SK-N-SH (cell line): ENCODE data around the gene MDM1. TPM values are rescaled to one million over a fixed set of nuclear protein-coding genes. Genes with fewer than 3 reads are reported as not detected.
A peak's percentile ranks its signal among the peaks of the same experiment; 100 is the strongest.

Experiments
- CTCF ChIA-PET: fragments of 300-600, 350-600 bp; formaldehyde crosslinking; extraction: SDS; loops from one replicate; lab custom pipeline; 2021; lab: Yijun Ruan, JAX
- POLR2A ChIA-PET: fragments of 350-600 bp; sonication (Branson Sonifier 250); formaldehyde crosslinking; extraction: SDS; loops from one replicate; lab custom pipeline; 2020; ENCODE audit warnings: antibody characterized with exemption, inconsistent platforms; lab: Yijun Ruan, JAX
- DNase-seq: peaks from one replicate; pipeline ENCODE4 v3.0.0; 2012
- H2AFZ ChIP-seq: fragments of 200-600 bp; sonication (generic); 2 replicates; pipeline ENCODE4 v1.8.1; 2016; ENCODE audit warnings: antibody characterized with exemption, mild to moderate bottlenecking, low read depth
- H3F3A ChIP-seq: fragments of 200-600 bp; sonication (generic); replicated peaks from 2 replicates; pipeline ENCODE3; 2016; ENCODE audit warnings: antibody characterized with exemption, mild to moderate bottlenecking; ENCODE audit not compliant: insufficient read depth
- H3K27ac ChIP-seq, 2 experiments: fragments of 200-500 bp in 1 of 2; fragments of 200-600 bp in 1 of 2; sonication (Bioruptor generic) in 1 of 2; sonication (generic), shearing (Covaris generic) in 1 of 2; 2 replicates each; pipeline versions ENCODE4 v1.5.1 to v1.6.1; 2014 to 2016; ENCODE audit warnings: low read depth in 2 of 2, inconsistent platforms in 1 of 2, low read length in 1 of 2, mild to moderate bottlenecking in 1 of 2, mixed read lengths in 1 of 2
- H3K27me3 ChIP-seq: fragments of 200-600 bp; sonication (generic), shearing (Covaris generic); 2 replicates; pipeline ENCODE4 v1.6.1; 2016; ENCODE audit warnings: mixed run types; ENCODE audit not compliant: insufficient read depth
- H3K36me3 ChIP-seq, 2 experiments: fragments of 200-500 bp in 1 of 2; fragments of 200-600 bp in 1 of 2; sonication (Bioruptor generic) in 1 of 2; sonication (generic) in 1 of 2; replicated peaks in 1 of 2; 2 replicates each; pipeline versions ENCODE3 to v1.5.1; 2014 to 2016; ENCODE audit warnings: low read length in 1 of 2, mild to moderate bottlenecking in 1 of 2; ENCODE audit not compliant: insufficient read depth in 2 of 2, control insufficient read depth in 1 of 2
- H3K4me1 ChIP-seq, 2 experiments: fragments of 200-500 bp in 1 of 2; fragments of 200-600 bp in 1 of 2; sonication (Bioruptor generic) in 1 of 2; sonication (generic), shearing (Covaris generic) in 1 of 2; 2 replicates each; pipeline versions ENCODE4 v1.5.1 to v1.6.1; 2014 to 2016; ENCODE audit warnings: low read depth in 1 of 2, low read length in 1 of 2, mixed run types in 1 of 2; ENCODE audit not compliant: insufficient read depth in 2 of 2, control insufficient read depth in 1 of 2
- H3K4me2 ChIP-seq: fragments of 200-600 bp; sonication (generic), shearing (Covaris generic); 2 replicates; pipeline ENCODE4 v1.6.1; 2017; ENCODE audit warnings: mixed run types
- H3K4me3 ChIP-seq, 2 experiments: fragments of 200-500 bp in 1 of 2; fragments of 200-600 bp in 1 of 2; sonication (Bioruptor generic) in 1 of 2; sonication (generic), shearing (Covaris generic) in 1 of 2; 2 replicates each; pipeline versions ENCODE4 v1.5.1 to v1.8.1; 2014 to 2016; ENCODE audit warnings: low read depth in 2 of 2, inconsistent platforms in 1 of 2, low read length in 1 of 2, mild to moderate bottlenecking in 1 of 2, mixed read lengths in 1 of 2, moderate library complexity in 1 of 2
- H3K79me2 ChIP-seq: fragments of 200-600 bp; sonication (generic); 2 replicates; pipeline ENCODE4 v1.8.1; 2017; ENCODE audit warnings: mild to moderate bottlenecking; ENCODE audit not compliant: insufficient read depth
- H3K9ac ChIP-seq: fragments of 200-600 bp; sonication (generic); 2 replicates; pipeline ENCODE4 v1.6.1; 2017; ENCODE audit warnings: mixed run types
- H3K9me2 ChIP-seq: fragments of 200-600 bp; sonication (generic); 2 replicates; pipeline ENCODE4 v1.6.1; 2017; ENCODE audit warnings: mixed run types
- H3K9me3 ChIP-seq: fragments of 200-600 bp; sonication (generic); 2 replicates; pipeline ENCODE4 v1.6.1; 2017; ENCODE audit warnings: mixed run types, mild to moderate bottlenecking, moderate library complexity
- H4K20me1 ChIP-seq: fragments of 200-600 bp; sonication (generic); 2 replicates; pipeline ENCODE4 v1.6.1; 2017; ENCODE audit warnings: mild to moderate bottlenecking, mixed run types; ENCODE audit not compliant: insufficient read depth
- CHD2 ChIP-seq: fragments of 150-350 bp; IDR thresholded peaks from 2 replicates; pipeline ENCODE4 v1.6.1; 2018; ENCODE audit warnings: low read length; ENCODE audit not compliant: partially characterized antibody
- EZH2phosphoT487 ChIP-seq: fragments of 200-600 bp; sonication (generic); IDR thresholded peaks from 2 replicates; pipeline ENCODE4 v1.6.1; 2017; ENCODE audit warnings: low read depth, mixed run types, mild to moderate bottlenecking, antibody characterized with exemption, moderate library complexity, borderline replicate concordance
- FOSL2 ChIP-seq: IDR thresholded peaks from 2 replicates; pipeline ENCODE4 v1.4.0; 2012; ENCODE audit warnings: low read depth, mild to moderate bottlenecking, moderate library complexity, borderline replicate concordance
- IRF3 ChIP-seq: fragments of 150-350 bp; IDR thresholded peaks from 2 replicates; pipeline ENCODE4 v1.6.1; 2016; ENCODE audit warnings: mild to moderate bottlenecking, low read depth, low read length
- JUND ChIP-seq: IDR thresholded peaks from 2 replicates; pipeline ENCODE4 v1.4.0; 2012
- MEF2A ChIP-seq: IDR thresholded peaks from 2 replicates; pipeline ENCODE4 v1.4.0; 2012; ENCODE audit warnings: low read depth, borderline replicate concordance
- POLR2AphosphoS5 ChIP-seq: IDR thresholded peaks from 2 replicates; pipeline ENCODE4 v1.6.1; 2012; ENCODE audit warnings: low read depth, low read length
- RAD21 ChIP-seq: IDR thresholded peaks from 2 replicates; pipeline ENCODE4 v1.6.1; 2012; ENCODE audit warnings: mild to moderate bottlenecking, low read length
- RCOR1 ChIP-seq: fragments of 150-350 bp; IDR thresholded peaks from 2 replicates; pipeline ENCODE4 v1.6.1; 2017; ENCODE audit warnings: antibody characterized with exemption, low read length
- REST ChIP-seq: IDR thresholded peaks from 2 replicates; pipeline ENCODE4 v1.6.1; 2012; ENCODE audit warnings: mild to moderate bottlenecking, low read depth, low read length, moderate library complexity
- RXRA ChIP-seq: IDR thresholded peaks from 2 replicates; pipeline ENCODE4 v1.4.0; 2012; ENCODE audit warnings: low read depth, mild to moderate bottlenecking, borderline replicate concordance
- SMC3 ChIP-seq: IDR thresholded peaks from 2 replicates; pipeline ENCODE4 v1.6.1; 2012; ENCODE audit warnings: low read depth, low read length, improper control_type of control experiment
- TEAD4 ChIP-seq: IDR thresholded peaks from 2 replicates; pipeline ENCODE4 v1.4.0; 2012; ENCODE audit warnings: mild to moderate bottlenecking, borderline replicate concordance; ENCODE audit not compliant: insufficient read depth
- ZBTB33 ChIP-seq: IDR thresholded peaks from 2 replicates; pipeline ENCODE4 v1.4.0; 2012; ENCODE audit warnings: low read depth, borderline replicate concordance
- WGBS: methylation state at CpG from one replicate; pipeline ENCODE4 v1.1.6; 2017; ENCODE audit warnings: low lambda C conversion rate; 5-methylcytosine and 5-hydroxymethylcytosine counted together
- polyA plus RNA-seq, 3 experiments: library from polyadenylated mRNA; depleted of rRNA; stranded (reverse); fragments of >200 nt; gene quantifications; 2 replicates each; pipeline ENCODE4 v1.2.3, GENCODE V29; 2012
- TF ChIP-seq, protein P1 (sequence below): IDR thresholded peaks from 2 replicates; pipeline ENCODE4 v1.4.0; 2012; ENCODE audit warnings: low read depth, borderline replicate concordance

MDM1 gene
- polyA plus RNA-seq, 1 of the 3 experiments (the other 2 are of a cell fraction) = 7.4 TPM

DNA sequence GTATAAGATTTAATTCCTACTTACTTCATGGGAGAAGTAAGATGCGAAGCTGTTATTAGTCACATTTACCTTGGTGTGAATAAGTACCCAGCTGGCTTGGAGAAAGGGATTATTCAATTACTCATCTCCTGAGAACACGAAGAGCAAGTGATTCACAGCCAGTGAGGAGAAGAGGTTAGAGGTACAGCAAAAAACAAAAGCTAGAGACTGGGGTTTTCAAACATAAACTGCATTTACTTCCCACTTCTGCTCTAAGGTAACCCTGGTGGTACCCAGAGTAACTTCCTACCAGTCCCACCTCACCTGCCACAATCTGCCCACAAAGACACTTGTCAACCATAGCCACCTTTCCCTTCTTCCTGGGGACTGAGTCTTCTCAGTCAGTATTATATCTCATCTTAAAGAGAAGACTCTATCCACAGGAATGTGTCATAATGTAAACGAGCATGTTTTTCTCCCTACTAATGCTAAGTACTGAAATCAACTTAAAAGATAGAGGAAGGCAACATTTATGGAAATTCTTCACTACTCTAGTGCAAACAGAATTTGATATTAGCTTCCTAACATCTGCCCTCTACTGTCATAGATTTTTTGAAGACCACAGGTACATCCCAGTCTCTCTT is 72.7 kb downstream of the MDM1 start:
- peak overlapping the region; percentile 17; the same call in 1 of the 2 replicates for H2AFZ ChIP-seq
- H3K27ac ChIP-seq = peak overlapping the region in 1 of 2 experiments; percentile 79; a peak in 2 of 4 replicates

DNA sequence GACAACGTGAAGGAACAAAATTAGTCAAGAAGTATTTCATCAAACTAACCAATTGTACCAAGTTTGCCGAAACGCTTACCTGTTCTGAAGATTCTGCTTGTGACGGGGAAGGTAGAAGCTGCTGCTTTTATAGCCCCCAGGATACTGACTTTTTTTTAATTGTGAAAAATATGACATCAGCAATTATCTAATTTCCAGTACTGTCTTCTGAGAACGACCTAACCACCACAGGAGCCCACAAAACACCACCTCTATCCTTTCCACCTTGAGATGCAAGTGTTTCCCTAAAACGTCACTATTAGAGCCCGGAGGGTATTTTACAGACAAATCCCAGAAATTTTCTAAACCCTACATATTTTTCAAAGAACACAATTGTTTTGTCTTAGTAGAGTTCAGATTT is 78.7 kb downstream of the MDM1 start, which contains the start of gene IL22:
TSS of gene IL22 (minus strand) at position 101 of the 400 bp plus-strand sequence. CDS start 156 bp downstream, outside the sequence.
- Histone ChIP-seq H3K36me3 (no peaks in the 10 kb centered on the region), H3K9me3 (no peaks in the 10 kb centered on the region), H3F3A (no peaks in the 10 kb centered on the region), H3K9me2 (no peaks in the 10 kb centered on the region), H3K9ac (no peak within 1 kb of the TSS), H3K27me3 (no peaks in the 10 kb centered on the region), H3K27ac (no peak within 1 kb of the TSS), H3K4me3 (no peak within 1 kb of the TSS), H3K4me2 (no peak within 1 kb of the TSS), H2AFZ (no peak within 1 kb of the TSS), H3K4me1 (no peaks in the 10 kb centered on the region), H3K79me2 (no peaks in the 10 kb centered on the region), H4K20me1 (no peaks in the 10 kb centered on the region)
- no peak for DNase-seq
- POLR2A ChIA-PET = no interaction called here
- CTCF ChIA-PET = no interaction called here
- 78% methylated on average over 7 of the region's 7 CpGs for WGBS
- TF ChIP-seq MEF2A (no peak), SMC3 (no peak), POLR2AphosphoS5 (no peak), RXRA (no peak), REST (no peak), FOSL2 (no peak), RCOR1 (no peak), RAD21 (no peak)

More for the DNA sequence above, 72.7 kb downstream of the MDM1 start:
- Histone ChIP-seq H3K4me3 (peak overlapping the region in 1 of 2 experiments; percentile 26; a peak in 1 of 4 replicates), H3K36me3 (no peaks in the 10 kb centered on the region), H3K4me2 (peak overlapping the region; percentile 45), H3K4me1 (peaks cover 0 to 22% of the 10 kb centered on the region in 2 experiments; a peak in 1 of 4 replicates), H3K9me2 (no peaks in the 10 kb centered on the region), H3K9me3 (no peaks in the 10 kb centered on the region), H4K20me1 (no peaks in the 10 kb centered on the region), H3K27me3 (no peaks in the 10 kb centered on the region), H3F3A (peaks cover 16% of the 10 kb centered on the region), H3K79me2 (no peaks in the 10 kb centered on the region), H3K9ac (peak overlapping the region; percentile 51; the same call in 1 of the 2 replicates)
- POLR2A ChIA-PET = no interaction called here
- no peak for TF ChIP-seq CHD2
- peak; percentile 54; the same call in 1 of the 2 replicates for TF ChIP-seq FOSL2
- no peak for TF ChIP-seq EZH2phosphoT487
- TF ChIP-seq JUND = 0 out of 2 replicates have a peak, but pooled peaks have one; percentile 5
- TF ChIP-seq ZBTB33 = no peak
- no peak for TF ChIP-seq SMC3
- no peak for TF ChIP-seq RCOR1
- TF ChIP-seq IRF3 = no peak
- no peak for TF ChIP-seq TEAD4
- TF ChIP-seq, protein P1, sequence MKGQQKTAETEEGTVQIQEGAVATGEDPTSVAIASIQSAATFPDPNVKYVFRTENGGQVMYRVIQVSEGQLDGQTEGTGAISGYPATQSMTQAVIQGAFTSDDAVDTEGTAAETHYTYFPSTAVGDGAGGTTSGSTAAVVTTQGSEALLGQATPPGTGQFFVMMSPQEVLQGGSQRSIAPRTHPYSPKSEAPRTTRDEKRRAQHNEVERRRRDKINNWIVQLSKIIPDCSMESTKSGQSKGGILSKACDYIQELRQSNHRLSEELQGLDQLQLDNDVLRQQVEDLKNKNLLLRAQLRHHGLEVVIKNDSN = no peak
- no peak for DNase-seq
- CTCF ChIA-PET = interaction anchor here (1.3 kb wide), 1 partner anchor 58 kb away, joined by 5 read pairs; no protein-coding TSS in a partner anchor
- 32% methylated on average over 3 of the region's 3 CpGs for WGBS
